GM19328 (cell line): ENCODE measurements around the gene AK8.

ENCODE experiments used
- ATAC-seq: cut with Tn5 transposase; IDR thresholded peaks from one replicate; pipeline ENCODE4 v1.9.1; 2021; ENCODE audit warnings: mild to moderate bottlenecking, moderate library complexity; ENCODE audit not compliant: unreplicated experiment

AK8 gene

DNA sequence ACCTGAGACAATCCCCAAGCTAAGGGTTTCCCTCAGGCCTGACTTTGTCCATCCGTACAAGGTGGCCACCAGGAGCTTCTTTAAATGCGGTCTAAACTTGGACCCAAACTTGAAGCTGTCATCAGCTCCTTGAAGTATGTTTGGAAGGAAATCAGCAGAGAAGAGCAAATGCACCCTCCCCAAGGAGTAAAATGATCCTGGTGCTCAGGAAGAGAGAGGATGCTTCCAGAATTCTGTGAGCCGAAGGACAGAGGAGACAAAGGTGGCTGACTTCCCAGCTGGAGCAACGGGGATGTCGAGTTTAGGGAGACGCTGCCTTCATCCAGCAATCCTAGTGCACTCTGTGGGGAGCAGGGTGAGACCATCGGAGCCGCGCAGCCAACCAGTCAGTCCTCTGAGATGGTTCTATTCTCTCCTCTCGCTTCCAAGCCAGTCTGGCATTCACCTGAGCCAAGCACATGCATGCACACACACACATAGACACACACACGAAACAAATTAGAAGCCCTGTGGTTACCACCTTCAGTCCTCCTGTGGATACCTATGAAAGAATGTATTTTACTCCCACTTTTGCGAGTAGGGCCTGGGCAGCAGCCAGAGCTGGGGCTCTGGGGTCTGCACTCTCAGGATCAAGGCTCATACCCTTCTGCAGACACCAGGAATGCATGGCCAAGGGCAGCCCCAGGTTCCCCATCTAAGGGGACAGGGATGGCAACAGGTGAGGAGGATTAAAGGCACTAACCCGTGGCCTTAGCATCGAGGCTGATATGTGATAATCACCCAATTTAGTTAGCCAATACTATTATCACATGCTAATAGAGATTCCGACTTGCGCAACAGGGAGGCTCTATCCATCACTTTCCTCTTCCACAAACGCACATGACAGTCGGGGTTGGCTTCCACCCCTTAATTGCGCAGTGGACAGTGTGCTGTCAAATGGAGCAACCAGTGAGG is 132.1 kb downstream of the AK8 start:
- ATAC-seq, result no peak

DNA sequence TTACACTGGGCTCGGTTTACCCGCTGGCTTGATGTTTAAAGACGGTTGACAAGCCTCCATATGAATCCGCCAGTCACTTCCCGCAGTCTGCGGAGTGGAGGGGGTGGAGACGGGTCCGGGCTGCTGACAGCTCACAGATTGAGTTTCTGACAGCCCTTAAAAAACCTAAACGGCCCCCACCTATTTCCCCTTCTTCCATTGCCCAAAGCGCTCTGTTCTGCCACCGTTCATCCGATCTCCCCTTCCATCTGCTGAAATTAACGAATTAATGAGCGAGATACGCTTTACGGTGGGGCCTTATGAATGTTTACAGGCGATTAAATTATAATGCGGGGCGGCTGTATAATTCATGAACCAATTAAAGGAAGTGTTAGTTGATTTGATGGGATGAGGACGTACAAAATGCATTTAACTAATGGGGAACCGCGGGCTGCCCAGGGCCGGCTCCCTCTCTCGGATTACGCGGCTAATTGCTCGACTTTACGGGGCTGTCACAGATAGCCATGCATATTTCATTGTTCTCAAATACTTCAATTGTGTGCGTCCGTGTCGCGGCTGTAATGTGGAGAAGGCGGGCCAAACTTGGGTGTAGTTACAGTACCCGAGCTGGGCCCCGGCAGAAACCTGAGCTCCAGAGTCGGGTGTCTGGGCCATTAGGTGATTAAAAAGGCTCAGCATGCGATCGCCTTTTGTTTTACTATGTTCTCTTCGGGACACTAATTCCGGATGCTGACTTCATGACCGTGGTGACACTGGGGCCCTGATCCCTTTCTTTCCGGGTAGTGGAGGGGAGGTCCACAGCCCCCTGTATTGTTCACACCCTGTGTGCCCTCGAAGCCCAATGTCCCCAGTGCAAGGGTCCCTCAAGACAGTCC is 133.0 kb downstream of the AK8 start:
- ATAC-seq, result no peak

DNA sequence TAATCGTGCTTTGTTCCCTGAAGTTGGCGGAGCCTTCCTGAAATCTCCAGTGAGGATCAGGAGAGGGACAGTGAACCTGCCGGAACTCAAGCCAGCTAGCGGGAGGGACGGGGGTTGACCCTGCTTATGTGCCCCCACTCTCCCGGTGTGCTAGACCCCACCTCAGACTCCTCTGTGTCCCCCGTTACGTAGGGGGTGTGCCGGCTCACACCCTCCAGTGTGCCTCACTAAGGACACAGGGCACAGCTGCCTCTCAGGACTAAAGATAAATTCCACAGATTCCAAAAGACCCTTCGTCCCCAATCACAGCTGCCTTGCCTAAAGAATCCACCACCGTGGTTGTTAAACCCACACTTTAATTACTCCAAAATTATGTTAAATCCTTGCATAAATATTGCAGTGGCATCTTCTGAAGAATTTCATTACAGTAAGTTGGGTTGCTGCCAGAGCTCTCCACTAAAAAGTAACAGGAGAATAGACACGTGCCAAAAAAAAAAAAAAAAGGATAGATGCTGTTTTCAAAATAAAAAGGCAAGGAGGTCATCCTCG is 134.1 kb downstream of the AK8 start:
- no peak for ATAC-seq

DNA sequence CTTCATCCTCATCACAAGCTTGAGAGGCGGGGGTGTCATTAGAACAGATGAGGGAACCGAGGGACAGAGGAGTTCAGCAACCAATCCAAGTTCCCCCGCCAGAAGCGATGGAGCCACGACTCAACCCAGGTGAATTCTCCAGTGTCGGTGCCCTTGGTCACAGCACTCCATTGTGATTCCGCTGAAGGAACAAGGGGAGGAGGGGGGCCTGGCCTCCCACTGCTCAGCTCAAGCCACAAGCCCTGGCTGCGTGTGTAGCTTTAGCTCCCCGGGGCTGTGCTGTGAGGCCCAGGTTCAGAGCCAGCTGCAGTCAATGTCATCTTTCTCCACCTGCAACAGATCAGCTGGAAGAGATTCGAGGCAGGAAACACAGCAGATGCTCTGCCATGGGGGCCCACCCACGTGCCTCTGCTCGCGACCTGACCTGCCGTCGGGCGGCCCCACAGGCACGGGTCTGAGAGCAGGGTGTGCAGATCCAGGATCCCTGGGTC is 135.2 kb downstream of the AK8 start:
- ATAC-seq, result no peak

DNA sequence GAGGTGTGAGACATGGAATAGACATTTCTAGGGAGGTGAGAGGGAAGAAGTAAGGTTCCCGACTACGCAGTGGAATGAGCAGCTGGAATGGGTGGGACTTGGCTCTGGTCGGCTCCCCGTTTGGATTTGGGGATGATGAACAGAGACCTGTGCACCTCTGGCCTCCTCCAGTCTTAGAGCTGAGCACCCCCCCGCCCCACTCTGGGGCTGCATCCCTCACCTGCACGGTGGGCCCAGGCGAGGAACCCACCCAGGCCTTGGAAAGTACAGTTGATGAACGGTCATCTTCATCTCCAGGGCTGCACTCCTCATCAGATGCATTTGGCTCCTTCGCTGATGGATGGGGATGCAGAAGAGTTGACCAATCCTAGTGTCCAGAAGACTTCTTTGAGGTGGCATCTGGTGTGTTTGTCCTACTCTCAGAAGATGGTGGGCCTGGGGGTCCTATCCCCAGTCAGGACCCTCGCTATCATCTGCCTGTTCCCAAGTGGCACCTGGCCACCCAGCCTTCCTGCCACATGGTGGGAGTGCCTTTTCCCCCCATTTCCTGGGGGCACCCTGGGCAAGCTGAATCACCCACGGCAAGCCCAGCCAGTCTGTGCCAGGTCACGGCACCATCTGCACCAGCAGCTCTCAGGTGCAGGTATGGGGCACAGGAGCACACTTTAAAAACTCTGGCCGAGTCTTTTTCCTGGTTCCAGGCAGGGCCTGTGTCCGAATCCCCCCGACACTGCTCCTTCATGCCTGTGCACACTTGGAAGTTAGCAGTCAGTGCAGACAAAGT is 137.4 kb downstream of the AK8 start:
- ATAC-seq, result no peak

DNA sequence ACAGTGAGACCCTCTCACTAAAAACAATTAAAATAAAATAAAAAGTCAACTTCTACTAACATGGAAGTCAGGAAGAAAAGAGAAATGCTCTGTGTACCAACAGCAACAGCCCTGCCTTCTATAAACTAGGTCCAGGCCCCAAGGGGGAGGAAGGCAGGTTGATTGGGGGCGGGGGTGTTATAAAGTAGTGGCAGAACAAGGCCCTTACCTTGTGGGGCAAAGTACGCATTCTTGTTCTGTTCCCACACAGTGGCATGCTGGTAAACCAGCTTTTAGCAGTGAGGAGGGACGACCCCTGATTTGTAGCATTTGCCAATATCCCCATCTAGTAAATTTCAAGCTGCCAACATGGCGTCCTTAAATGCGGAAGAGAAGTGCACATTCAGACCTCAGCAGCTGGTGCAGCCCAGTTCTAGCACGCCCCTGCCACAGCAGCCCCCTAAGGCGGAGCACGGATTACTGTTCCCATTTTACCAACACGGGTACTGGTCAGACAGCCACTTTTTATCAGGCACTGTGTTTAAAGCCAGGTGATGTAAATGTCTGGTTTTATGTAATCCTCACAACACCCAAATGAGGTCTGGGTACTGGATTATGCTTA is 138.3 kb downstream of the AK8 start:
- ATAC-seq, result no peak

DNA sequence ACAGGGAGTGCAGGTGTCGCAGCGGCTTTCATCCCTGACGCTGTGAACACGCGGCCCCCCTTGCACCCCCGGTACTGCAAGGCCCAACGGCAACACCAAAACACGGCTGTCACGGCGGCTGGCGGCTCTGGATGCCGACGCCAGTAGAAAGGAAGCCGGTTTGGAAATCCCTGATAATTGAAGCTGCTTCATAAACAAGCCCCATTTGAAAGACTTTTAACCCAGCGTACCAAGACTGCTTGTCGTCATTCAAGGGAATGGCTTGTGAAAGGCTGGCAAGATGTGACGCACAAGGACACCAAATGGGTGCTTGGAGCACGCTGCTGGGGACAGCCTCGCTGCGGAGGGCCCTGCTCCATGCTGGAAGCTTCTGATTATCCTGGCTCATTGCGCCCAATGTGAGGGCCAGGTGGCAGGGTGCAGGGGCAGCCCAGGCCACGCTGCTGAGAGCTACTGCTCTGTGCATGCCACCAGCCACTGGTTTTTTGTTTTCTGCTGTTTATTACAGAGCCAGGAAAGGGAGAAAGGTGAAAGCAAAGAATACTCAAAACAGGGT is 144.7 kb downstream of the AK8 start:
- ATAC-seq, result no peak

DNA sequence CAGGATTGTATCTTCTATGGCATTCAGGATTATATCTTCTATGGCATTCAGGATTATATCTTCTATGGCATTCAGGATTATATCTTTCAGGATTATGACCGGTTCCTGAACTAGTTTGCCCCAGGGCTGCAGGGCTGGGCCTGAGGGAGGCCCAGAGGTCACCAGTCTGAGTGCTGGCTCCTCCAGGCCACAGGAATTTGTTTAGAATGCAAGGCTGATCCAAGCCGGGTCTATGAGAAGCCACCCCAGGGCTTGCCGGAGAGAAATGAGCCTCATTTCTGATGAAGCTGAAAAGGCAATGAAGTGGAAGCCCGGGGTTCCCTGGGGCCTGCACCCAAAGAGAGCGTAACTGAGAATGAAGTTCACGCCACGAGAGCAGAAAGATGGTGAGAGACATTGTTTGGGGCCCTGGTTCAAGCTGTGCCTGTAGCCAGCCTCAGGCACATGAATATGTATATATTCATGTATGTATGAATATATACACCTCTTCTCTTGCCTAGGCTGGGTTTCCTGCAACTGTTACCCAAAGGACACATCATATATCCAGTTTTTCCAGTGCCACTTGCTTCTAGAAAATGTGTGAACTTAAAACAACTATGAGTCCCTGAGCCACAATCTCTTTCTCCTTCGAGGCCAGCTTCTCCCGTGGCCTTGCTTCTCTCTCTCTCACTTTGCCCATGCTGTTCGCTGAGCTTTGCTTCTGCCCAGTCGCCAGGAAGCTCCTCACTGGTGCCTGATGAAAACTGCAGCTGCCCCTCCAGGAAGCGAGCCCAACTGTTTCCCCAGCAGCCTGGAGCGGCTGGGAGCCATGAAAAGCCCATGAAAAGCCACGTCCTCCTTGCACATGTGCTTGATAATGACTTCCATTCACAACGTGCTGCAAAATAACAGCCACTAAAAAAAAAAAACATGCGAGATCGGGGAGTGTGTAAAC is 145.5 kb downstream of the AK8 start:
- no peak for ATAC-seq

DNA sequence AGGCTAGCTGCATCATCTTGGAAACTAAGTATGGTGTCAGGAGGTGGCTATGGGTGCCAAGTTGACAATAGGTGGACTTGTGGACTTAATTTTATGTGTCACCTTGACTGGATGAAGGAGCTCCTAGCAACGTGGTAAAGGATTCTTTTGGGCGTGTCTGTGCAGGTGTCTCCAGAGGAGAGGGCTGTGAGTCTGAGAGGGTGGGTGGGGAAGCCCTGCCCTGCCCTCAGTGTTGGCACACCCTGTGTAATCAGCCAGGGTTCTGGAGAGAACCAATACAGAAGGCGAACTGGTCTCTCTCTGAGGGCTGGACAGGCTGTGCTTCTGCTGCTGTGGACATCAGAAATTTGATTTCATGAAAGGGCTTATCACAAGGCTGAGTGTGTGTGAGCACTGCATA is 146.9 kb downstream of the AK8 start:
- ATAC-seq, result no peak

DNA sequence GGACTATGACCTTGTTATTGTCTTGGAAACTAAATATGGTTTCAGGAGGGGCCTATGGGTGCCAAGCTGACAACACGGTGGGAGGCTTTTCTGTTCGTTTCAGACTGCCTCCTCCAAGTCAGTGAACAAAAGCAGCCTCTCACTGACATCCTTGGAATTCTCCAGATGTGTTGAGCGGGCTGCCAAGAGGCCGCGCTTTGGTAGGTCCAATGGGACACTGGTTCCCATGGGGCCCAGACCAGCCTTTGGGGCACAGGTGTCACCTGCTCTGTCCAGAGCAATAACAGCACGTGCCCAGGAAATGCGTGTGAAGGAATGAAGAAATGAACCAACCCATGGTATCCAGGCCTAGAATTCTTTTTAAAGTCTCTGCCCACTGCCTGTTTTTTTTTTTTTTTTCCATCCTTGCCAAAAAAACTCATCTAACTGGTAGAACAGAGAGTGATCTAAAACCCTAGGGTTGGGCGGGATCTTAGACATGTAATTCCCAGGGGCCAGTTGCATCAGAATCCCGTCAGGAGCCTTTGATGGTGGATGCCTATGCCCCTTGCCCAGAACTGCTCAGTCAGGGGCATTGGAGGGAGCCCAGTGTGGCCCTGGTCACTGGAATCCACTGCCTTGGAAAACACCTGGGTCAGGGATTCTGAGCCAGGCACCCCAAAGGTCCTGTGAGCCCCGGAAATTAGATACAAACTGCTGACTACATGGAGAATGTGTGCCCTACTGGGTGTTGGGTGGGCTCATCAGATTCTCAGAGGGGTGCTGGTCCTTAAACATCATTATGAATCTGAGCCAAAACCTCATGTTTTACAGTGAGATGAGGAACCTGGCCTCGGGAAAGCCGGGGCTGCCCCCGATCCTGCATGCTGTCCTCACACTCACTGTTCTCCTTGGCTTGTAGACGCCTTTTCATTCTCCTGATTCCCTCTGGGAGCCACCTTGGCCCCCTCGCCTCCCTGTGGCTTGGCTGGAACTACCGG is 147.7 kb downstream of the AK8 start:
- no peak for ATAC-seq

DNA sequence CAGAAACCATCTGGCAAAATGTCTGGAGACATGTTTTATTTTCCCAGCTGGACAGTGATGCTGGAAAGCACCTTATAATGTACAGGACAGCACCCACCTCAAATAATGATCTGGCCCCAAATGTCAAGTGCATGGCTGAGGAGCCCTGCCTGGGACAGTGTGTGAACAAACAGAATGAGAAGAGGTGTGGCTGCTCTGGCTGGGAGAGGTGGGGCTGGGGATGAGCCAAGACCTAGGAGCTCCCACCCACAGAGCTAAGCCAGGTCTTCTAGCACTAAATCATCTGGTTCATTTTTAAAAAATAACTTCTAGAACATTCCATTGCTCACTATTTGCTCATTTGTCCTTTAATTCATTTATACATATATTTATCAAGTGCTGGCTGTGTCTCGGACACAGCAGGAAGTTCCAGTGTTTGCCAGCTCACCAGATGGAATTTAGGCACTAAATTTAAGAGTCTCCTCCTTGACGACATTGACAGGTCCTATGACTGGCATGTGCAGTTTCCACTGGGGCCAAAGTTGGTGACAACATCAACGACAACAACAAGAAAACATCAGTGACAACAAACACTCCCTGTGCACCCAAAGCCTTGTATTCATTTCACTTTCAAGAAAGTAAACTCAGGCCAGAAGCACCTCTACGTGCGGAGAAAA is 148.7 kb downstream of the AK8 start:
- ATAC-seq, result no peak

DNA sequence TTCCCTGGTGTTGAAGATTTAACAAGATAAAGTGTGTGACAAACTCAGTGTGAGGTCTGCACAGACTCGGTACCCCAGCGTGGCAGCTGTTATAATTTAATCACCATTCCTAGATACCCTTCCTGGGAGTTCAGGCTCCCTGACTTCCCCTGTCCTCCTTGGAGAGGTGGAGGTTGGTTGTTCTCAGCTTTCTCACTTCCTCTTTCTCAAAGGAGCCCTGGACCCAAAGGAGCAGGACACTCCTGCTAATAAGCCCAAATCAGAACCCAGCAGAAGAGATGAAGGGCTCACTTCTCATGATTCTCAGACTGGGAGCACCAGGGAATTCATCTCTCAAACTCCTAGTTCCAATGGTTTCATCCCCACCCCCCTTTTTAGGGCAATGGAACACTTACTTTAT is 149.6 kb downstream of the AK8 start:
- ATAC-seq, result no peak

DNA sequence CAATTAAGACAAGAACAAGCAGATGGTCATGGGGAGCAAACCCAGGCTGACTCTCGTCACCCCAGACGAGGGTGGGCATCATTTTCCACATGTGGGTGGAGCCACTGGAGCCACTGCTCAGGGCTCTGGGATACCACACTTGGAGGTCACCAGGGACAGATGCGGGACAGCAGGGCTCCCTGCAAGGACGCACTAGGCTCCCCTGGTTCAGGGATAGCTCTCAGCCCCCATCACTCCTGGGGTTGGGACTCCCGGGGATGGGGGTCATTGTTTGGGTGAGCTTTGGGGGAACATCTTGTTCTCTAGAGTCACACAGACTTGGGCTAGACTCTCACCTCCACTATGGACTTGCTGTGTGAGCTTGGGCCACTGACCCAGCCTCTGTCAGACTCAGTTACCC is 150.0 kb downstream of the AK8 start:
- no peak for ATAC-seq

DNA sequence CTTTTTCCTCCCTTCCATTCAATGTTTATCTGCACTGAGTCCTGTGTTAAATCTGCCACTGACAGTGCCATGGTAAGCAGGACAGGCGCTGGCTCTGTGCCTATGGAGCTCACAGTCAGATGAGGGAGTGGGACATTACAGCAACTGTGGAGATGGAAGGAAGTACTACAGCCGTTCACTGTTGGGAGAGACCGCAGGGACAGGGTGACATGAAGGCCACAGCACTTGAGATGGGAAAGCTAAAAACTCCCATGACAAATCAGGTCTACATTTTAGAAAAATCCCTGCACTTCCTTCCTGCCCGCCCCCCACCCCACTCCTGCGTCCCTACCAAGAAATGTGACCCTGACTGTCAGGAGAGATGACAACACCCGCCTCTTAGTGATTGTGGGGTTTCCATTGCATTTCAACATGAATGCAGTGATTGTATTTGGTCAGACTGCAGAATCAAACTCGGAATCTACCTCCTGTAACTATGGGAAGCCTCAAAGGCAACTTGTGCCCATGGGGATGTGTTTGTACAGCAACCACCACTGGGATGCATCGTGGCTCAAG is 151.4 kb downstream of the AK8 start:
- ATAC-seq, result no peak

DNA sequence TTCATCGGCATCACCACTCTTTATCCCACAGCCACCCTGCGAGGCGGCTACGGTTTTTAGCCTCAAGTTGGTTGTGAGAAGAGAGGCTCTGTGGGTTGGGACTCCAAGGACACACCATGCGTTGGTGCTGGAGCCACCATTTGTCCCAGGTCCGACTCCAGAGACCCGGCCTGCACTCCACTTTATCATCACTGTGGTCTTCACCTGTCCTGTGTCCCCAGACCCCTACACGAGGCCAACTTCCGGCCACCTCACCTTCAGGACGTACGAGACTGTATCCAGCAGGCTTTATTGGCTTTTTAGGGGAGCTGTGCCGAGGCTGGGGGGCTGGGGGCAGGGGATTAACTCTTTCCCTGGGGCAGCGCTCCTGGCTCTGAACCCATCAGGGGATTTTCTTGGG is 152.8 kb downstream of the AK8 start:
- no peak for ATAC-seq

DNA sequence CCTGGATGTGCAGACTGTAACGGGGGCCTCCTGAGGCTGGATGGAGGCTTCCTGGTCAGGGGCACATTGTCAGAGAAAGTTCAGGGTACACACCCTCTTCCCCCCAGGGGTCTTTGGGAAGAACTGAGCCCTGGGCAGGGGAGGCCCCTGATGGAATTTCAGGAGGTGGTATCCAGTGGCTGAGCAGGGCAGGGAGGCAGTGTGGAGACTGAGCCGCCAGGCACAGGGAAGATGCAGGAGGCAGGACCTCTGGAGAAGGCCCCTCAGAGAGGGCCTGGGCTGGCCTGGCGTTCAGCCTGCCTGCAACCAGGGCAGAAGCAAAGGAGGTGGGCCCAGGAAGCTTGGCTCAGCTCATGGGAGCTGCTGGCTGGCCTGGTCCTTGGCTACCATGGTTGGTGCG is 154.3 kb downstream of the AK8 start:
- ATAC-seq, result no peak

DNA sequence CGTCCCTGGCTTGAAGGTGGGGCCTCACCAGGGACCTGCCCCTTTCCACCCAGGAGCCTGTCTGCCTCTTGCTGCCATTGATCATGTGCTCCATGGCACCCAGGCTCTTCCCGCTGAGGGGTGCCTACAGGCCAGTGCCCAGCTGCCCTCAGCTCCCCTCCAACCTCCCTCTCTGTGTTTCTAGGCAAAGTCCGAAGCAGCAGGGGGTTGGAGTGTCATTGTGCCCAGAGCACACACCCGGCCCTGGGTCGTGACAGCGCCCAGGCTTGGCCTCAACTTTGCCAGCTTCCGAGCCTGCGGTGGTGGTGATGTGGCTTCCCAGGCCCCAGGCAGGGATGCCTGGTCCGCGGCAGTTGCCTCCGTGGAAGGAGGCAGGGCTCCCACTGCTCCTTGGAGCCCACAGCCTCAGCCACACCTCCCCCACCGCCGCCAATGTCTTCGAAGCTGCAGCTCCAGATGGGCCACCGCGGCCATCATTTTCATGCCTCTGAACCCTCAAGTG is 155.5 kb downstream of the AK8 start:
- ATAC-seq, result no peak
